ENCODE data around the gene RHOBTB3. TPM values are rescaled to one million over a fixed set of nuclear protein-coding genes. Genes with fewer than 3 reads are reported as not detected.
A peak's percentile ranks its signal among the peaks of the same experiment; 100 is the strongest.

The RHOBTB3 gene
- polyA plus RNA-seq, 2 of the 4 experiments (the other 2 are of a cell fraction), result 9.1 to 28.6 TPM

- DNase-seq (ENCODE audit: low read depth in 1 of 2, low spot score in 1 of 2), result no peak
- Histone ChIP-seq H3K4me2 (no peak overlapping the region), H3K9me3 (no peaks in the 10 kb centered on the region), H3K4me1 (peaks cover 17% of the 10 kb centered on the region; the same call in 1 of the 3 replicates), H3K27ac (no peak overlapping the region), H3K4me3 (no peak overlapping the region)
- CTCF ChIA-PET, result interaction anchor here (1.3 to 1.9 kb wide), 3 partner anchors 19 to 70 kb away, joined by 3 to 9 read pairs (median 3); no protein-coding TSS in a partner anchor
- FAIRE-seq, result no peak
- ATAC-seq, result no peak
- POLR2A ChIA-PET, result no interaction called here
- TF ChIP-seq HOXB13 (CRISPR knock-in tag; IDR thresholded peaks at IDR 0.05; ENCODE audit: low read depth) (no peak), KDM5A (IDR thresholded peaks at IDR 0.05) (no peak), NPAS2 (CRISPR knock-in tag; IDR thresholded peaks at IDR 0.05; ENCODE audit: borderline replicate concordance) (no peak), NFE2L2 (conservative IDR thresholded peaks at IDR 0.05; ENCODE audit: low read length) (no peak), SREBF2 (IDR thresholded peaks at IDR 0.05) (no peak), HDAC2 (IDR thresholded peaks at IDR 0.05) (no peak), HES2 (IDR thresholded peaks at IDR 0.05) (no peak), E2F6 (IDR thresholded peaks at IDR 0.05; ENCODE audit: borderline replicate concordance, low read depth) (no peak), FOSB (CRISPR knock-in tag; IDR thresholded peaks at IDR 0.05) (no peak), BCL3 (IDR thresholded peaks at IDR 0.05) (no peak), POLR2AphosphoS2 (conservative IDR thresholded peaks at IDR 0.05; ENCODE audit: low read length) (no peak), RCOR1 (IDR thresholded peaks at IDR 0.05; ENCODE audit: low read depth, low read length) (no peak), ELK1 (IDR thresholded peaks at IDR 0.05; ENCODE audit: low read depth, low read length) (no peak), FOXS1 (CRISPR knock-in tag; IDR thresholded peaks at IDR 0.05) (no peak)
- 82% methylated on average over 2 of the region's 2 CpGs for WGBS (ENCODE audit: missing lambda C conversion rate)
Measured at GRCh38 chr5:95734187-95734586, 3.1 kb downstream of the RHOBTB3 start.

- peaks cover 17% of the 10 kb centered on the region; the same call in 1 of the 3 replicates for H3K4me1 ChIP-seq
- H3K9me3 ChIP-seq, result no peaks in the 10 kb centered on the region
- 96% methylated on average over 2 of the region's 2 CpGs for WGBS (ENCODE audit: missing lambda C conversion rate)
- CTCF ChIA-PET, result interaction anchor here (0.6 to 1.9 kb wide), 6 partner anchors 9 to 90 kb away, joined by 3 to 9 read pairs (median 4); no protein-coding TSS in a partner anchor
- 0 out of 3 replicates have a peak overlapping the region, but pooled peaks have one; percentile 1 for H3K4me2 ChIP-seq
- TF ChIP-seq CBX2 (IDR thresholded peaks at IDR 0.05; ENCODE audit: borderline replicate concordance, low read depth) (no peak), ESRRA (IDR thresholded peaks at IDR 0.05; ENCODE audit: borderline replicate concordance, low read length) (no peak), CHD4 (IDR thresholded peaks at IDR 0.05; ENCODE audit: borderline replicate concordance) (no peak), RARB (CRISPR knock-in tag; IDR thresholded peaks at IDR 0.05) (no peak), NFE2L2 (conservative IDR thresholded peaks at IDR 0.05; ENCODE audit: low read length) (no peak), ZFP36 (IDR thresholded peaks at IDR 0.05; ENCODE audit: borderline replicate concordance, partially characterized antibody) (no peak), KDM1A (IDR thresholded peaks at IDR 0.05; ENCODE audit: low read depth) (no peak), EP300 (IDR thresholded peaks at IDR 0.05) (no peak), KDM5A (IDR thresholded peaks at IDR 0.05) (no peak), RCOR1 (IDR thresholded peaks at IDR 0.05; ENCODE audit: low read depth, low read length) (no peak)
- H3K27ac ChIP-seq, result no peak overlapping the region
- POLR2A ChIA-PET, result no interaction called here
- ATAC-seq (no peak), DNase-seq (ENCODE audit: low read depth in 1 of 2, low spot score in 1 of 2) (no peak), FAIRE-seq (no peak)
- no peak overlapping the region for H3K4me3 ChIP-seq
Measured at GRCh38 chr5:95734906-95735305, 3.8 kb downstream of the RHOBTB3 start.

GRCh38 chr5:95735406-95735805, 4.3 kb downstream of the RHOBTB3 start:
- 64% methylated on average over 1 of the region's 1 CpG for whole genome bisulfite sequencing (ENCODE audit: missing lambda C conversion rate)
- peaks cover 14% of the 10 kb centered on the region; the same call in 1 of the 3 replicates for H3K4me1 ChIP-seq
- CTCF ChIA-PET, result interaction anchor here (0.6 to 1.9 kb wide), 8 partner anchors 9 to 91 kb away, joined by 3 to 9 read pairs (median 5); no protein-coding TSS in a partner anchor
- FAIRE-seq (no peak), DNase-seq (ENCODE audit: low read depth in 1 of 2, low spot score in 1 of 2) (no peak), ATAC-seq (no peak)
- 0 out of 3 replicates have a peak overlapping the region, but pooled peaks have one; percentile 1 for H3K4me2 ChIP-seq
- H3K27ac ChIP-seq, result no peak overlapping the region
- H3K9me3 ChIP-seq, result no peaks in the 10 kb centered on the region
- POLR2A ChIA-PET, result no interaction called here
- H3K4me3 ChIP-seq, result no peak overlapping the region
- TF ChIP-seq HOXB5 (CRISPR knock-in tag; IDR thresholded peaks at IDR 0.05) (no peak), MYC (IDR thresholded peaks at IDR 0.05; ENCODE audit: borderline replicate concordance, low read length) (no peak), POLR2A (IDR thresholded peaks at IDR 0.05; ENCODE audit: low read length) (no peak), USF2 (IDR thresholded peaks at IDR 0.05) (no peak), HDAC2 (IDR thresholded peaks at IDR 0.05) (no peak), ZFP36 (IDR thresholded peaks at IDR 0.05; ENCODE audit: borderline replicate concordance, partially characterized antibody) (no peak), TP53 (CRISPR knock-in tag; IDR thresholded peaks at IDR 0.05) (no peak), MAZ (IDR thresholded peaks at IDR 0.05; ENCODE audit: borderline replicate concordance, low read depth, low read length) (no peak), TFCP2L1 (CRISPR knock-in tag; IDR thresholded peaks at IDR 0.05) (no peak), HOXA7 (CRISPR knock-in tag; IDR thresholded peaks at IDR 0.05) (no peak), FOSB (CRISPR knock-in tag; IDR thresholded peaks at IDR 0.05) (no peak), CHD2 (IDR thresholded peaks at IDR 0.05; ENCODE audit: low read length, partially characterized antibody) (no peak)

Measured in A549 (cell line).